NCI-H526 treated with DMSO at 0.1 percent for 48 hours (cell line): ENCODE measurements around the gene THOC5.
A peak's percentile ranks its signal among the peaks of the same experiment; 100 is the strongest.

Experiments used
- DNase-seq: peaks from one replicate; lab custom pipeline; 2025; lab: John Stamatoyannopoulos, UW

Gene THOC5

DNA sequence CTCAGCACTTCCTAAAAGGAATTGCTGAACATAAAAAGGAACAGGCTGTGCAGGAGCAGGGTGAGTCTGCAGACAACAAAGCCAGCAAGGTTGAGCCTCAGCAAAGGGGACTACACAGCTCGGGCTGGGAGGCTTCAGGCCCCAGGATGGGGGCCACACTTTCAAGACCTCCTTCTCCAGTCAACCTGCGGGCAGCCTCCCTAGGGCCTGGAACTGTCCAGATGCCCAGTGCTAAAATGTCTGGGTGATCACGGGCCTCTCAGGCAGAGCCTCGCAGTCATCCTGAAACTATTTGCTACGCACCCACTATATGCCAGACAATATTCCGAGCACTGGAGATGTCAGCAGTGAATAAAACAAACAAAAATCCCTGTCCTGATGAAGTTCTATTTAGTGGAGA is 77.4 kb downstream of the THOC5 start:
- DNase-seq = no peak

DNA sequence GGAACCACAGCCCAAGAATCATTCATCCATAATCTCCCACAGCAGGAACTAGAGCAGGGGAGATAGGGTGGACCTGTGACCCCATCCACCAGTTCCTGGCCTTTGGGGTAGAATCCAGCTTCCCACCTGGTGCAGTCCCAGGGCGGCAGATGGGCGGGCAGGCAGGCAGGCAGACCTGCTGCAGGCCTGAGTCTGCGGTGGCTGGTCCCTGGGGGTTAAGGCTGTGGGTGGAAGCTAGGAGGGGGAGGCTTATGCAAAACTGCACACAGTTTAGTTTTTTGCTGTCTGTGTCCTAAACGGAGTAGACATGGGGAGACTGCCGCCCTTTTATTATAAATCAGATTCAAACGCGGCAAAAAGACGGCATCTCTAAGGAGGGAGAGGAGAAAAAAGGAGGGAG is 78.0 kb downstream of the THOC5 start:
- DNase-seq = peak; percentile 63

DNA sequence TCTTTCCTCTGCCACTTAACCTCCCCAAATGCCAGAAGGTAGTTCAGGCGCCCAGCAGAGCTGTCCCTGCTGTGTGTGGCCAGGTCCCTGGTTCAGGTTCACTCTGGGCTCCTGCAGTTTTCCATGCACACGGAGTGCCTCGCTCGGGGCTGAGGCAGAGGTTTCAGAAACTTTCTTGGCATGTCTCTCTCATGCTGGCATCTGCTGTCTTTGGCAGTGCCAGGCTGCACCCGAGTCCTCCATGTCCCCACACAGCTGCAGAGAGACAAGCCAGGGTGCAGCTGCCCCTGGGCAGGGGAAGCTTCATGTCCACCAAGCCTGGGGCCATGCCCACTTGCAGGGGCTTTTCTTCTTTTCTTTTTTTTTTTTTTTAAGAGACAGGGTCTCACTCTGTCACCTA is 80.6 kb downstream of the THOC5 start:
- no peak for DNase-seq

DNA sequence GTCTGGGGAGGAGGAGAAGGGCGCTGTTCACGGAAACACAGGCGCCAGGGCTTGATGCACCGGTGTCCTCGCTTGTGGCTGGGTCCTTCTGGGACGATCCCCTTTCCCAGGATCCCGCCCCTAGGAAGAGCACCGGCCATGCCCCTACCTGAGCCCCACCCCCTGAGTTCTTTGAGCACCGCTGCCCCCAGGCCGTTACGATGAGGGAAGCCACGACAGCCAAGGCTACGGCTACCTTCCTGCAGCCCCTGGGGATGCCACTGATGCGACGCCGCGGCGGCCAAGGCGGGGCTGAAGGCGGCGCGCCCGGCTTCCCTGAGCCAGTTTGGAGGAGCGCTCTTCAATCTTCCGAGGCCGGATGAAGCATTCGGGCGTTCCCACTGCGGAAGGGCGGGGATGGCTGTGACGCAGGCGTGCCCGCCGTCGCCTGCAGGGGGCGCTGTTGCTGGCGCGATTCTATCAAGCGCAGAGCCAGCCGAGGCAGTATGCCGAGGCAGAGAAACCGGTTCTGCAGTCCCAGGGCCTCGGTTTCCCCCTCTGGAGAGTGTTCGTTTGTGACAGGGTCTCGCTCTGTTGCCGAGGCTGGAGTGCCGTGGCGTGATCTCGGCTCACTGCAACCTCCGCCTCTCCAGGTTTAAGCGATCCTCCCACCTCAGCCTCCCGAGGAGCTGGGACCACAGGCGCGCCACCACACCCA is 83.2 kb downstream of the THOC5 start:
- peak; percentile 24 for DNase-seq

DNA sequence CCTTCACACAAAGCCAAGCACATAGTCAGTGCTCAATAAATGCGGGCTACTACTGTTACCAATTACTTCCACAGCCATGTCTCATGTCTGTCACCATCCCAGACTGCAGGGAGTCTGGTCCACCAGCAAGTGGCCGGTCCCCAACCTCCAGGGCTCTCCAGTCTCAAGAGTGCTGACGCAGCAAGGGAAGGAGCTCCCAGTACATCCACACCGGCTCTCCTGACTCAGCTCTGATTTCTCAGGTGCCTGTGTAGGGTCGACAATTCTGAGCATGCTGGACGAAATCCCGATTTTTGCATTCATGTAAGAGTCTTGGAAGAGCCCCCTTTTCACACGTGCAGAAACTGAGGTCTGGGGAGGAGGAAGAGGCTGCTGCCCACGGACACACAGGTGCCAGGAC is 83.8 kb downstream of the THOC5 start:
- no peak for DNase-seq

DNA sequence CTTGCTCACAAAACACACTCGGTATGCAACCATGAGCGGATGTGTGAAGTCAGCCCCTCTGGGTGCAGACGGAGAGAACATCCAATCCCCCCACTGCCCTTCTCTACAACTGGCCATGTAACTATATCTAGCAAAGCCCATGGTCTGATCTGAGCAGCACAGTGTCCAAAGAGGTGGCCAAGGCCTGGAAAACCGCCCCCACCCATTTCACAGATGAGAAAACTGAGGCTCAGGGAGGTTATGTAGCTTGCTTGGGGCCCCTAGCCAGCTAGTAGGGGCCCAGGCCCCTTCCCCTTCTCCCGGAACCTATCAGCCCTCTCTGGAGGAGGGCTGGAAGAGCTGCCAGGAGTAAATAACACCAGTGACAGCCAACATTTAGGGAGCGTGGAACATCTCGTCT is 89.0 kb downstream of the THOC5 start:
- DNase-seq = no peak

DNA sequence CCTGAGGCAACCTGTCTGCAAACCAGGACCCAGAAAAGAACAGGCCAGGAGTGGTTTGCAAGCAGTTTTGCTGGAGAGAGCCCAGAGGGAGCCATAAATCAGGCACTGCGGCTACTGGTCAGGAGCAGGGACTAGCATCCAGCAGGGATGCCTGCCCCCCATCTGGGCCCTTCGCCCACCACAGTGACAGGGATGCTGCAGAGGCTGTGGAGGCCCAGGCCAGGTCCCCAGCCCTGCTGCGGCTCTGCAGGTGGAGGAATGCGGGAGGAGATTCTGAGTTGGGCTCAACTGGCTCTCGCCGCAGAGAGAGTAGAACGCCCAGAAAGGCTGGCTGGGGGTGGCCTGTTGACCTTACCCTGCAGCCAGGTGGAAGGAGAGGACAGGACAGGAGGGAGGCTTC is 89.9 kb downstream of the THOC5 start:
- no peak for DNase-seq

DNA sequence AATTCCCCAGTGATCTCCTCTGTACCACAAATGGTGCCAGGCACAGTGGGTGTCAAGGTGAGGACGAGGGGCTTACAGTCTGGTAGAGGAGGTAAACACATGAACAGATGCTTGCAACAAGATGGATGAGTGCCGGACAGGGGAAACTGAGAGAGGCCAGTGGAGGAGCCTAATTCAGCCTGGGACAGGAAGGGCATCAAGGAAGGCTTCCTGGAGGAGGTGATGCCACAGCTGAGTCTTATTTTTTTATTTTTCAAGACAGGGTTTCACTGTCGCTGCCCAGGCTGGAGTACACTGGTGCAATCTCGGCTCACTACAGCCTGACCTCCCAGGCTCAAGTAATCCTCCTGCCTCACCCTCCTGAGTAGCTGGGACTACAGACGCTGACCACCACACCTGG is 92.3 kb downstream of the THOC5 start:
- no peak for DNase-seq

DNA sequence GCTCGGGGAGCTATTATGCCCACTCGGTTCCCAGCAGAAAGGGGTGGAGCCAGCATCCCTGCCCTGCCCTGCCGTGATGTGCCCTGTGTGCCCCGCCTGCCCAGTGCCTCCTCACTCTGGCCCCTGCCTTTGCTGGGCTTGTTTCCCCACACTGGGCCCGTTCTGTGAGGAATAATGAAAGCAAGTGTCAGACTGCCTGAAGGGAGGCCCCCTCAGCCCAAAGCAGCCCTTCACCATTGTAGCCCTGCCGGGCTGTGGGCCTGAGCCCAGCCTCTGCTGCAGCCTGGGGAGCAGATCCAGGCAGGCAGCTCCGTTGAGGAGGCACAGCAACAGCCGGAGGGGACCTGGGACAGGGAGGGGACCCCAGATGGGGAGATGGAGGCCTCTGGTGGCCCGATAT is 93.8 kb downstream of the THOC5 start:
- no peak for DNase-seq

DNA sequence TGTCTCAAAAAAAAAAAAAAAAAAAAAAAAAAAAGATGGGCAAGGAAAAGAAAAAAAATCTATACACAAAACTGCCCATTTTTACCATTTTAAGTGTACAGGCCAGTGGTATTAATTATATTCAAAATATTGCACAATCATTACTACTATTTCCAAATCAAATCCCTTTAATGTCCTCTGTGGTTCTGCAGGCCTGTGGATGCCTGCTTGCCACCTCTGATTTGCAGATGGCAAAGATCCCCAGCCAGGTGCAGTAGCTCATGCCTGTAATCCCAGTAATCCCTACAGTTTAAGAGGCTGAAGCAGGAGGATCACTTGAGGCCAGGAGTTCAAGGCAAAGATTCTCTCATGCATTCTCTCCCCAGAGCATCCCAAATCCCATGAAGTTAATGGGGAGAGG is 95.0 kb downstream of the THOC5 start:
- DNase-seq = no peak

DNA sequence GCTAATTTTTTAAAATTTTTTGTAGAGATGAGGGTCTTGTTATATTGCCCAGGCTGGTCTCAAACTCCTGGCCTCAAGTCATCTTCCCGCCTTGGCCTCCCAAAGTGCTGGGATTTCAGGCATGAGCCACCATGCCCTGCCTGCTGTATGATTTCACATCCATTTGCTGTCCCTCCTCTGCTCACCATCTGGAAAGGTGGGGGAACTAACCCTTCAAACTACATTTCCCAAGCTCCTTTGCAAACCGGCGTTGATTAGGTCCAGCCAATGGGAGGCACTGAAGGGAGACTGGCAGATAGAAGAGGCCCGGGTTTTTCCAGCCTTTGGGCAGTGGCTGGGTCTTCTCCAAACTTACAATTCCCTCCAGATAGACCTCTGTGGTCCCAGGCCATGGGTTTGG is 95.8 kb downstream of the THOC5 start:
- DNase-seq = no peak

DNA sequence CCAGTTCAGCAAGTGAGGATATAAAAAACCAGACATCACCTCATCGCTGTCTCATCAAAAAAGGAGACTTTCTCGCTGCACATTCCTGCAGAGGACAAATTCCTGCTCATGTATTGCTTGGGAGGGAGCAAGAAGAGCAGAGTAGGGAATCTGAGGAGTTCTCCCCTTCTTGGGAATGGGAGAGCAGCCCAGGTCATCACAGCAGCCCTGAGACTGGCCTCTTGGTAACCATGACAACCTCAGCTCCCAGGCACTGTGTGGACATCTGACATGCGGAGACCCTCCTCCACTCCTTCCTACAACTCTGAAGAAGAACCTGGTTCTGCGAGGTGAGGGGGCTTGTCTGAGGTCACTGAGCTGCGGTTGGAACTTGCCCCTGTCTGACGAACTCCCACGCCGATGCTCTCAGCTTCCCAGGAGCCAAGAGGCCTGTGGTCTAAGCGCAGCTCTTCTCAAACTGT is 97.3 kb downstream of the THOC5 start:
- DNase-seq = no peak
